ENCODE measurements around the gene PNKP. TPM values are rescaled to one million over a fixed set of nuclear protein-coding genes. Genes with fewer than 3 reads are reported as not detected.
A peak's percentile ranks its signal among the peaks of the same experiment; 100 is the strongest.

PNKP gene
- 33.7 TPM for total RNA-seq

DNA sequence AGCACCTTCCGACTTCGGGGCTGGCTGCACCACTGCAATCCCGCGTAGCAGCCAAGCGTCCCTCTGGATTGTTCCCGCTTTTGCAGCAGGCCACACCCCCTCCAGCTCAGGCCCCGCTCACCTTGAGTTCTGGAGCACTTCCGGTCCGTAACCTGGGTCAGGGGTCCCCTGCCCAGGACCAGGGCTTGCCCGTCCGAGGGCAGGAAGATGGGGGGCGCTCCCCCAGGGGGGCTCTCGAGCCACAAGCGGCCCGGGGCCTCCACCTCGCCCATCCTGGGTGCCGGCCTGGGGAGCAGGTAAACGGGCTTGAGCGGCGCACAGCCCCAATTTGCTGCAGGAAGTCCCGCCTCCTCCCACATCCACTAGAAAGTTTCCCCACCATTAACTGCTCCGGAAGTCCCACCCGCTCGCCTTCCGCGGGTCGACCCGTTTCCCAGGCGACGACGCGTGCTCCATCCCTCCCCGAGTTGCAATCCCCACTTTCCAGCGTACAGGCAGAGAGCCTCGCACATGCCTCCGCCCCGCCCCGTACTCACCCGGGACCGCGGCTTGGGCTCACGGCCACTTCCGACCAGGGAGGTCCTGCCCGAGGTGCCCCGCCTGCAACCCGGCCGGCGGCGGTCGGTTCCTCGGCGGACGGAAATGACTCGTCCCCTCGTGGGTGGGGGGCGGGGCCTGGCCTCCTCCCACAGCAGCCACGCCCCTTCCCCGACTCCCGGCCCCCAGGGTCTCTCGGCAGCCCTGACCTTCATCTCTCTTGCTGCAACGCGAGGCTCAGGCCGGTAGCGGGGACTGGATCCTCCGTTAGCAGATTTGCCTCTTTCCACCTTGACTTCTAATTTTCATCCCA lies at the start of gene PNKP:
PNKP (minus strand) TSS at position 644 of the 850 bp plus-strand sequence; CDS start at position 272, 372 bp downstream.
- peak; percentile 90 for DNase-seq (ENCODE audit: low spot score)

GRCh38 chr19:49915271-49915670 lies 47.9 kb upstream of the PNKP start:
- no peak for ATAC-seq
- DNase-seq (ENCODE audit: low spot score): no peak

More for the DNA sequence above, at the start of gene PNKP:
- peak; percentile 64 for ATAC-seq

DNA sequence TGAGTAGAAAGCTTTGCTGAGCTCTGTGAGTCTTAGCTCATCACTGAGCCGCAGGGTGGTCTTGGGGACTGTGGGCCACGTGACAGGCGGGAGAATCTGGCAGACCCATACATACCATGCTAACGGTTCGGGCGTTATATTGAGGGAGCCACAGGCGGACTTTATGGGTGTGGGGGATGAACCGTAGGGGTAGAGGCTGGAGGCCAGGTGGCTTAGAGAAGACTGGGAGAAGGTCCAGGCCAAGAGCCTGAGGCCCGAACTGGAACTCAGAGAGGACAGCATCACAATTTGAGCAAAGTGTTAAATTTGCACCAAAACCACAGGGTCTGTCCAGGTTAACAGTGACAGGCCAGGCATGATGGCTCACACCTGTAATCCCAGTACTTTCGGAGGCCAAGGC lies 46.3 kb upstream of the PNKP start:
- DNase-seq (ENCODE audit: low spot score): no peak

DNA sequence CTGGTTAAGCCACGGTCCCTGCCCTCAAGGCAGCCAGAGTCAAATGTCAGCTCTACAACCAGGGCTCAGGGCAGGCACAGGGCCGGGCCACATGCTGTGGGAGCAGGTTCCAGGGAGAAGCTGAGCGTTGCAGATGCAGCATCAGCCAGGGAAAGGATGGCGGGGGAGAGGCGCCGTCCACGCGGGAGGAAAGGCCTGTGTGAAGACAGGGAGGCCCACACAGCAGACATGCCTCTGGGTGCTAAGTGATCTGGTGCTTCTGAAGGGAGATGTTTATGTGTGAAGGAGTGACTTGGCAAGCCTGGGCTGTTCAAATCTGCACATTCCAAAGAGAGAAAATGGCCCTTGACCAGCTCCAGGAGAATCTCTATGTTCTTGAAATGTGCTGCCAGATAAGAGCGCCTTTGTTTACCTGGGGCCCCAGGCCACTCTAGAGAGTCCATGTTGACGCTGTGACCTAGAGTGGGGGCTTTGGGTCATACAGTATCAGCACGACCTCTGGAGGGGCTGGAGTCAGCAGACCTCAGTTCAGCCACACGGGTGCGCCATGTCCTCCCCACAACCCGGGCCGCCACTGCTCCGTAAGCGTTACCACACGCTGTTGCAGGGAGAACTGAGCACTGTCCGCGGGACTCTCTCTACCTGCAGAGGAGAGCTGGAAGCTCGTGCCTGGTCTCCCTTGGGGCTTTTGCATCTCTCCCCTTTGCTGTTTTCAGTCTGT lies 45.7 kb upstream of the PNKP start:
- DNase-seq (ENCODE audit: low spot score) (no peak), ATAC-seq (no peak)

More for the DNA sequence above, 46.3 kb upstream of the PNKP start:
- ATAC-seq: no peak

DNA sequence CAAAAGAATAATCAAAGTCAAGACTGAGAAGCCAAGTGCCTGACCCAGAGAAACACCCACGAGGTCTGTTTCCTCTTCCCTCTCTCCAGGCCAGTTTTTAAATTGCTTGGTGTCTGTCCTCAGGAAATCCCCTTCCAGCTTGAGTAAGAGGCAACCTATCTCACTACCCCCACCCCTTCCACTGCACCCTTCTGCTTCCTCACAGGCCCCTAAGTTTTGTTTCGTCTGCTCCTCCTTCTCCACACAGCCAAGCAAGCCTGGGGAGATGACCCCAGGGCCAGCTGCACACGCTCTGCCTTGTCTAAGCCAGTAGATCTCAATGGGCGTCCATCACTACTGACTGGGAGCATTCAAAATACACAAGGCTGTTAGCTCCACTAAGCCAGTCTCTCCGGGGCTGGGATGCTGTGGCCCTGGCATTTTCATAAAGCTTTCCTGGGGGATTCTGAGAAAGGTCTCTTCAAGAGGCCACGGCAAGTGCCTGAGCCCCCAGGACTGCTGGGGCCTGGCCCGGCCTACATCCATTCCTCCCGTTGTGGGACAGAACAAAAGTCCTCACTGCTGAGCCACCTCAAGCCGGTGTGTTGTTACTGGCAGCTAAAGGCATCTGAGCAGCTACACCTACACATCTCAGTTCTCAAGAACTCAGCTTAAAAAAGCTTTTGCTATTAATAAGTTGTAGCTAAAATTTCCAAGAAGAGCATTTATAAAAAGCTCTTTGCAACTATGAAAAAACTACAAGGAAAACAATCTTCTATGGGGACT lies 44.2 kb upstream of the PNKP start:
- DNase-seq (ENCODE audit: low spot score) (no peak), ATAC-seq (peak; percentile 18)

- ATAC-seq: no peak
- no peak for DNase-seq (ENCODE audit: low spot score)
Measured at GRCh38 chr19:49910179-49910578, 42.8 kb upstream of the PNKP start.

DNA sequence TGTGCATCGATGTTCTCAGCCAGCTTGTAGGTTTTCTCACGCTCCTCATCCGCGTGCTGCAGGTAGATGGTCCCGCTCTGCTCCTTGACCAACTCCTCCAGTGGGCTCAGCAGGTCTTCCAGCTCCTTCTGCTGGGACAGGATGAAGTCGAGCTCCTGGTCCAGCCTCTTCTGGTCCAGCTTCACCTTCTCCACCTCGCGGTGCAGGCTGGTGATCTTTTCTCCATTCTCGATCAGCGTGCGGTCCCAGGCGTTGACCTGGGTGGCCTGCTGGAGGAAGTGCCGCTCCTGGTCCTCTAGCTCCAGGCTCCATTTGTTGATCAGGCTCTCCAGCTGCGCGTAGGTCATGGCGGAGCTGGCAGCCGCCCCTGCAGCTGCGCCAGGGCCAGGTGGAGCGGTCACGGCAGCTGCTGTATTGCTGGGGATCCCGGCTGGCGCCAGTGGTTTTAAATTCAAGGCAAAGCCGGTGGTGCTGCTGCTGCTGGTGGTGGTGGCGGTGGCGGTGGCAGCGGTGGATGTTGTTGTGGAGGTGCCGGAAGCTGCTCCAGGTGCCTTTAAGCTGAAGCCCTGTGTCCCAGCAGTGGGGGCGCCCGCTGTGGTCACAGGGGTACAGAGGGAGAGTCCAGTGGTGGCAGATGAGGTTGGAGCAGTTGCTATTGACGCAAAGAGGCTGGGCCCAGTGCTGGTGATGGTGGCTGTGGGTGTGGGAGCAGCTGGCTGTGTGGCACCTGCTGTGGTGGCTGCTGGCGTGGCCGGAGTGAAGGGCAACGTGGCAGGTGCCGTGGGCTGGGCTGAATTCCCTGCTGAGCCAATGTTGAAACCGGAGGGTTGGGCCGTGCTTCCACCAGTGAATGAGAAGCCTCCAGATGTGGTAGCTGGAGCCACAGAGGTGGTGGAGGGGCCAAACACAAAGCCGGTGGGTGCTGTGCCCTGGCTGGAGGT lies 41.4 kb upstream of the PNKP start:
- no peak for ATAC-seq
- no peak for DNase-seq (ENCODE audit: low spot score)

DNA sequence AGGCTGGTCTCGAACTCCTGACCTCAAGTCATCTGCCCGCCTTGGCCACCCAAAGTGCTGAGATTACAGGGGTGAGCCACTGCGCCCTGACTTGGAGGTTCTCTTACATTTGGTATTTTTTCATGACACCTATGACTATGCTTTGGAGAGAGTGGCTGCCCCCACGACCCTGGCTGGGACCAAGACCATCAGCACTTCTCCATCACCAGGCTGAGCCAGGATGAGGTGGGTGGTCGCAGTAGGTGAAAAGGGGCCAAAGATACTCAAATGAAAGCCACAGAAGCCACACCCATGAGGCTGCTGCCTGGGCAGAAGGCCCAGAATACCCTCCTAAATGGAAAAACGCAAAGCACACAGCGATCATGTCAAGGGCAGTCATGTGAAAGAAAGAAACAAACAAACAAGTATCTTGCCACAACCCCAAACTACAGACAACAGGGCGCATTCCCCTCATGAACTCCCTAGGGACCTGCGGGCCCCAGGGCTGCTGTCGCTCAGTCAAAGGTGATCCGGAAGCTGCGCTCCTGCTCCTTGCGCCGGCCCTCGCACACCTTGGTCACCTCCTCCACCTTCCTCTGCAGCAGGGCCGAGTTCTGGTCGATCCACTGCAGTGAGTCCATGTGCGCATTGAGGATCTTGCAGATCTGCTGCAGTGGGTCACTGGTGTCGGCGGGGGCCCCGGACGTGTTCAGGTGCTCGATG lies 40.5 kb upstream of the PNKP start:
- no peak for ATAC-seq

DNA sequence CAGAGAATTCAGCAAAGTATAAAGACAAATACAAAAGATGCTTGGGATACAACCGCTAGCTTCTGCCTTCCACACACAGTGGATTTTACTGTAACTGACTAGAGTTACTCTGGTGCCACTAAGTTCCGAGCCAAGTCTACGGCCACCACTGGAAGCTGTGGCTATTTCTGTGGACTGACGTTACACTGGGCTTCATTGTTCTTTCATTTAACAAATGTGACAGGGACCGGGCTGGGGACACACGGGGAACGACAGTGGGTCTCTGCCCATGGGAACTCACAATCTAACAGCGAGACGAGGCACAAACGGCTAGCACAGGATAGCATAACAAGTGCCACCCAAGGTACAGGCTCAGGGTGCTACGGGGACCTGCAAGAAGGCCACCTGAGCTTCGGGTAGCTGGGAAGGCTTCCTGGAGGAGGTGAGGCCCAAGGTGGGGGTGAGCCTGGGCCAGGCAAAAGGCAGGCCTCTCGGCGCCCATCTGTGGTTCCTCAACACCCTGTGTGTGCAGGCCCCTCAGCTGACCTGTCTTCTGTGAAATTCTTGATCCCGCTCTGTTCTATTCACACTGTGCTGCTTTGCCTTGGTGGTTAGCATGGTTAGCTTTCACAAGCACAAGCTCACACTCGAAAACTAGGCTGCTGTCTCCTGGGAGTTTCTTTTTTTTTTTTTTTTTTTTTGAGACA lies 39.6 kb upstream of the PNKP start:
- ATAC-seq: no peak
- DNase-seq (ENCODE audit: low spot score): no peak

More for the DNA sequence above, 40.5 kb upstream of the PNKP start:
- DNase-seq (ENCODE audit: low spot score): no peak

- ATAC-seq: no peak
- DNase-seq (ENCODE audit: low spot score): no peak
Measured at GRCh38 chr19:49904136-49904535, 36.8 kb upstream of the PNKP start.

- peak; percentile 48 for ATAC-seq
- DNase-seq (ENCODE audit: low spot score): no peak
Measured at GRCh38 chr19:49896863-49897621, 29.7 kb upstream of the PNKP start, which contains the start of gene IL4I1. IL4I1 (minus strand) TSS chr19:49896887; CDS start chr19:49896160, 727 bp downstream.

DNA sequence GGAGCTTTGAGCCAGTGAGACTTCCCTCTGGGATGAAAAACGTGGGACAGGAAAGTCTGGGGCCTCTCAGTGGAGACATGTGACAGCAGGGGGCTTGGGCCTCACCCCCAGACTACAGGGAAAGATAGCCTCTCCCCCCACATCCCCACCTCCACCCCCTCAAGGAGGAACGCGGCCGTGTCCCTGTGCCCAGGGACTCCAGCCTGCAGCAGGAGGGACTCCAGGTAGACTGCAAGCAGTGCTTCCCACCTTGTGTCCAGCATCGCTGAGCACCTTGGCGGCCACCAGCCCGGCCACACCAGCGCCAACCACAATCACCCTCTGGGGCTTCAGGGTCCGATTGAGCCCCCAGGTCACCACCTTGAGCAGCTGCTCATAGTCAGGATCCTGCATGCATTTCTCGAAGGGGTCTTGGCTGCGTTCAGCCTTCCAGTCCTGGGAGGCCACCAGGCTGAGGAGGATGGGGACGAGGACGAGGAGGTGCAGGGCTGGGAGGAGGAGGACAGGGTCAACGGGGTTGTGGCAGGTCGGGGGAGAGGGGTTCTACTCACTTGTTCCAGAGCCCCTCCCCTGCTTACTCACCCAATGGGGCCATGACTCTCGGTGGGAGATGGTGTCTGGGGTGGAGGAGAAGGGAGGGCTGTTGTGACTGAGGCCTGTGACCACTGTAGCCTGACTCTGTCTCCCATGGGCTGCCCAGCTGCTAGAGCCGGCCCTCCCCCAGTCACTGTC lies 28.4 kb upstream of the PNKP start:
- ATAC-seq (no peak), DNase-seq (ENCODE audit: low spot score) (no peak)

GRCh38 chr19:49894879-49895565 lies 27.6 kb upstream of the PNKP start:
- no peak for DNase-seq (ENCODE audit: low spot score)
- ATAC-seq: no peak

- DNase-seq (ENCODE audit: low spot score): no peak
- ATAC-seq: no peak
Measured at GRCh38 chr19:49894011-49894664, 26.8 kb upstream of the PNKP start.

- DNase-seq (ENCODE audit: low spot score) (no peak), ATAC-seq (no peak)
Measured at GRCh38 chr19:49892716-49893115, 25.3 kb upstream of the PNKP start.

GRCh38 chr19:49891393-49891792 lies 24.0 kb upstream of the PNKP start:
- no peak for DNase-seq (ENCODE audit: low spot score)

More at GRCh38 chr19:49891393-49891792, 24.0 kb upstream of the PNKP start:
- no peak for ATAC-seq

All from left lobe of liver (tissue), 2 donors.